GM12892 (cell line): ENCODE data around the gene FSHR.

Source experiments
- POLR2A ChIP-seq: IDR thresholded peaks from 2 replicates; pipeline ENCODE4 v1.6.1; 2011; ENCODE audit warnings: low read depth, low read length, control low read depth
- POLR2AphosphoS5 ChIP-seq: IDR thresholded peaks from 2 replicates; pipeline ENCODE4 v1.6.1; 2011; ENCODE audit warnings: low read depth, low read length, control low read depth
- TAF1 ChIP-seq: IDR thresholded peaks from 2 replicates; pipeline ENCODE4 v1.6.1; 2011; ENCODE audit warnings: low read depth, mild to moderate bottlenecking, control low read depth, low read length, borderline replicate concordance

GRCh38 chr2:49152824-49153223 is 1.5 kb downstream of the FSHR start:
- no peak for TF ChIP-seq TAF1
- no peak for TF ChIP-seq POLR2AphosphoS5
- TF ChIP-seq POLR2A = no peak
